IMR-90 (cell line): Measurements from ENCODE around the gene RYR1. TPM values are rescaled to one million over a fixed set of nuclear protein-coding genes. Genes with fewer than 3 reads are reported as not detected.

ENCODE experiments used
- ATAC-seq: fragments of 200-7000 bp; cut with Tn5 transposase; 2 replicates; pipeline ENCODE4 v1.9.1; 2020; ENCODE audit warnings: low read depth, mild to moderate bottlenecking, moderate library complexity
- BruUV-seq: library from RNA; stranded (reverse); fragments of 400-500 nt; replicated peaks from 2 replicates; lab custom pipeline; 2021; lab: Mats Ljungman, UMichigan
- CTCF ChIA-PET: fragments of 300-600 bp; formaldehyde crosslinking; extraction: SDS; loops from one replicate; lab custom pipeline; 2021; ENCODE audit warnings: antibody characterized with exemption; lab: Yijun Ruan, JAX
- POLR2A ChIA-PET: fragments of 300-600 bp; sonication (Branson Sonifier 250); formaldehyde crosslinking; loops from one replicate; lab custom pipeline; 2022; ENCODE audit warnings: antibody characterized with exemption; ENCODE audit not compliant: unreplicated experiment; lab: Charles Lee
- DNase-seq: peaks from one replicate; pipeline ENCODE4 v3.0.0; 2013
- H2AFZ ChIP-seq: replicated peaks from 2 replicates; pipeline ENCODE3; 2013; ENCODE audit warnings: low read length, mild to moderate bottlenecking; ENCODE audit not compliant: poor library complexity
- H2AK5ac ChIP-seq: 2 replicates; pipeline ENCODE4 v1.6.1; 2013; ENCODE audit warnings: low read depth, low read length, inconsistent platforms
- H2AK9ac ChIP-seq: replicated peaks from 2 replicates; pipeline ENCODE3; 2013; ENCODE audit warnings: mild to moderate bottlenecking, low read depth, low read length, moderate library complexity; ENCODE audit not compliant: poor library complexity
- H2BK120ac ChIP-seq: 2 replicates; pipeline ENCODE4 v1.6.1; 2013; ENCODE audit warnings: low read depth, low read length, inconsistent platforms
- H2BK15ac ChIP-seq: 3 replicates; pipeline ENCODE4 v1.6.1; 2013; ENCODE audit warnings: low read depth, low read length, inconsistent platforms
- H2BK20ac ChIP-seq: 2 replicates; pipeline ENCODE4 v1.6.1; 2013; ENCODE audit warnings: low read depth, mild to moderate bottlenecking, inconsistent platforms, low read length, moderate library complexity
- H2BK5ac ChIP-seq: 2 replicates; pipeline ENCODE4 v1.6.1; 2013; ENCODE audit warnings: mild to moderate bottlenecking, low read depth, low read length, inconsistent platforms; ENCODE audit not compliant: poor library complexity, severe bottlenecking
- H3K14ac ChIP-seq: replicated peaks from 2 replicates; pipeline ENCODE4 v1.6.1; 2013; ENCODE audit warnings: low read depth, low read length, inconsistent platforms
- H3K18ac ChIP-seq: 2 replicates; pipeline ENCODE4 v1.6.1; 2013; ENCODE audit warnings: low read depth, low read length, control low read depth
- H3K23ac ChIP-seq: 2 replicates; pipeline ENCODE4 v1.6.1; 2013; ENCODE audit warnings: low read depth, low read length, inconsistent platforms
- H3K27ac ChIP-seq: 2 replicates; pipeline ENCODE4 v1.5.1; 2013; ENCODE audit warnings: mild to moderate bottlenecking, control low read depth, low read length; ENCODE audit not compliant: insufficient read depth
- H3K27me3 ChIP-seq: 2 replicates; pipeline ENCODE4 v1.6.1; 2013; ENCODE audit warnings: low read length; ENCODE audit not compliant: control insufficient read depth, insufficient read depth
- H3K36me3 ChIP-seq: 2 replicates; pipeline ENCODE4 v1.6.1; 2013; ENCODE audit warnings: low read length, mixed read lengths; ENCODE audit not compliant: control insufficient read depth, insufficient read depth
- H3K4ac ChIP-seq: 2 replicates; pipeline ENCODE4 v1.6.1; 2013; ENCODE audit warnings: low read depth, low read length, inconsistent platforms
- H3K4me1 ChIP-seq: 2 replicates; pipeline ENCODE4 v1.6.1; 2013; ENCODE audit warnings: low read length, mixed read lengths; ENCODE audit not compliant: control insufficient read depth, insufficient read depth
- H3K4me2 ChIP-seq: 2 replicates; pipeline ENCODE4 v1.6.1; 2013; ENCODE audit warnings: low read depth, mild to moderate bottlenecking, control low read depth, low read length, moderate library complexity
- H3K4me3 ChIP-seq: 2 replicates; pipeline ENCODE4 v1.5.1; 2013; ENCODE audit warnings: low read depth, mild to moderate bottlenecking, control low read depth, low read length, moderate library complexity; ENCODE audit not compliant: insufficient read depth
- H3K56ac ChIP-seq: 2 replicates; pipeline ENCODE4 v1.6.1; 2013; ENCODE audit warnings: low read length, inconsistent platforms; ENCODE audit not compliant: insufficient read depth; ENCODE audit errors: extremely low read depth
- H3K79me1 ChIP-seq, 2 experiments: 2 replicates each; pipeline ENCODE4 v1.6.1; 2013; ENCODE audit warnings: low read length in 2 of 2, inconsistent platforms in 1 of 2, low read depth in 1 of 2
- H3K9ac ChIP-seq: 2 replicates; pipeline ENCODE4 v1.6.1; 2013; ENCODE audit warnings: low read depth, low read length, control low read depth
- H3K9me1 ChIP-seq: 2 replicates; pipeline ENCODE4 v1.6.1; 2013; ENCODE audit warnings: low read length, inconsistent platforms; ENCODE audit not compliant: insufficient read depth
- H3K9me3 ChIP-seq: 2 replicates; pipeline ENCODE4 v1.6.1; 2013; ENCODE audit warnings: low read length; ENCODE audit not compliant: control insufficient read depth, insufficient read depth
- H4K20me1 ChIP-seq: 2 replicates; pipeline ENCODE4 v1.6.1; 2013; ENCODE audit warnings: low read length, inconsistent platforms; ENCODE audit not compliant: insufficient read depth
- H4K5ac ChIP-seq: 2 replicates; pipeline ENCODE4 v1.6.1; 2013; ENCODE audit warnings: mild to moderate bottlenecking, low read depth, low read length, control low read depth
- H4K8ac ChIP-seq, 2 experiments: 2 replicates each; pipeline ENCODE4 v1.6.1; 2013; ENCODE audit warnings: low read depth in 2 of 2, low read length in 2 of 2, control low read depth in 1 of 2, inconsistent platforms in 1 of 2
- H4K91ac ChIP-seq: 2 replicates; pipeline ENCODE4 v1.6.1; 2013; ENCODE audit warnings: low read depth, low read length, inconsistent platforms; ENCODE audit not compliant: insufficient read depth
- BHLHE40 ChIP-seq: fragments of 150-350 bp; IDR thresholded peaks from 2 replicates; pipeline ENCODE4 v1.6.1; 2016; ENCODE audit warnings: mild to moderate bottlenecking, low read depth, low read length
- FOS ChIP-seq: fragments of 150-350 bp; IDR thresholded peaks from 2 replicates; pipeline ENCODE4 v1.6.1; 2016; ENCODE audit warnings: low read depth, low read length
- RAD21 ChIP-seq: IDR thresholded peaks from 2 replicates; pipeline ENCODE4 v1.6.1; 2012; ENCODE audit warnings: low read length, improper control_type of control experiment
- WGBS, 2 experiments: methylation state at CpG; one replicate each; pipeline versions ENCODE4 v1.1.5 to v1.1.7; 2013; ENCODE audit warnings: missing lambda C conversion rate in 2 of 2; ENCODE audit not compliant: insufficient read length in 1 of 2; ENCODE audit errors: extremely low coverage in 2 of 2; 5-methylcytosine and 5-hydroxymethylcytosine counted together
- dilution Hi-C: fragments of 300-500 bp; cut with HindIII; formaldehyde crosslinking; loops from one replicate; pipeline ENCODE4 v1.14.3; 2018; ENCODE audit warnings: low sequenced_read_pairs; ENCODE audit not compliant: unreplicated experiment
- in situ Hi-C: fragments of 300-500 bp; cut with MboI; formaldehyde crosslinking; loops from 3 replicates; pipeline ENCODE4 v1.14.3; 2019; ENCODE audit warnings: low sequenced_read_pairs, inconsistent platforms, mixed read lengths
- intact Hi-C: fragments of 100-400 bp; cut with micrococcal nuclease; formaldehyde crosslinking; loops from 2 replicates; pipeline ENCODE4 v1.10.0; 2022
- polyA plus RNA-seq, 3 experiments: library from polyadenylated mRNA; depleted of rRNA; stranded (reverse); fragments of >200 nt; gene quantifications; 2 replicates each; pipeline ENCODE4 v1.2.3, GENCODE V29; 2012; ENCODE audit warnings: low replicate concordance in 1 of 3
- total RNA-seq: library from RNA; depleted of rRNA; stranded (reverse); fragments of >200 nt; gene quantifications from 2 replicates; pipeline ENCODE4 v1.2.3, GENCODE V29; 2012

Gene RYR1
- total and polyA plus RNA-seq, 2 of the 4 experiments (the other 2 are of a cell fraction), result not detected

DNA sequence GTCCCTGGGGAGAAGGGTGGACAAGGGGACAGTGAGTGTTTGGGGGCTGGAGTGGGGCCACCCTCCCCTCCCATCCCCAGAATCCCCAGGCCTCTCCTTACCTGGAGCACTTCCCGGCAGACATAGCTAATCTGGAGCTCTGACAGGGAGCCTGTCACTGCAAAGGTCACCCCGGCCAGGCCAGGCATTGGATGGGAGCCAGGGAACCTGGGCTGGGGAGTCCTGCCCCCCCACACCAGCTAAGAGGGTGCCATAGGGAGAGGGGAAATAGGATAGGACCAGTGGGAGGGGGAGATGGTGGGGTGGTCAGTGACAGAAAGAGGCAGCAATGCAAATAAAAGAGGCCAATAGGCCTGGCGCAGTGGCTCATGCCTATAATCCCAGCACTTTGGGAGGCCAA lies 180.8 kb downstream of the RYR1 start:
- Histone ChIP-seq H3K56ac (no peak overlapping the region), H2BK20ac (no peak overlapping the region), H2BK5ac (no peak overlapping the region), H3K23ac (no peak overlapping the region), H2BK120ac (no peak overlapping the region), H3K14ac (no peak overlapping the region), H3K4ac (no peak overlapping the region), H3K4me1 (0 out of 2 replicates have a peak, but pooled peaks cover 2% of the 10 kb centered on the region), H3K4me3 (no peak overlapping the region), H2BK15ac (no peak overlapping the region), H3K9me3 (no peaks in the 10 kb centered on the region), H3K4me2 (no peak overlapping the region), H4K20me1 (no peaks in the 10 kb centered on the region), H3K9ac (no peak overlapping the region), H4K8ac (no peak overlapping the region), H2AK5ac (no peak overlapping the region), H2AFZ (no peak overlapping the region), H3K27me3 (peaks cover 5% of the 10 kb centered on the region; the same call in 1 of the 2 replicates), H2AK9ac (no peak overlapping the region), H3K36me3 (no peaks in the 10 kb centered on the region), H3K9me1 (peaks cover 4% of the 10 kb centered on the region), H4K5ac (no peak overlapping the region), H3K79me1 (peaks cover 3 to 8% of the 10 kb centered on the region in 2 experiments; a peak in 3 of 4 replicates), H3K18ac (no peak overlapping the region), H3K27ac (no peak overlapping the region), H4K91ac (no peak overlapping the region)
- CTCF ChIA-PET, result no interaction called here
- in situ Hi-C loops, result no loop called here
- BruUV-seq, result no TSS peak
- no peak for TF ChIP-seq BHLHE40
- TF ChIP-seq RAD21, result no peak
- no peak for TF ChIP-seq FOS
- dilution Hi-C loops, result no loop called here
- no peak for ATAC-seq
- DNase-seq, result no peak
- intact Hi-C loops, result no loop called here
- POLR2A ChIA-PET, result no interaction called here
- WGBS, 2 experiments, result no CpG with 5 or more reads among the region's 3 CpGs
